HG02938 (cell line): ENCODE data around the gene ARHGAP9.
A peak's percentile ranks its signal among the peaks of the same experiment; 100 is the strongest.

Source experiments
- ATAC-seq: cut with Tn5 transposase; IDR thresholded peaks from one replicate; pipeline ENCODE4 v1.9.1; 2021; ENCODE audit warnings: mild to moderate bottlenecking, moderate library complexity; ENCODE audit not compliant: unreplicated experiment

Gene ARHGAP9

GRCh38 chr12:57479376-57480115, at the start of gene ARHGAP9:
Gene ARHGAP9, minus strand, starts transcription at chr12:57479866. Its CDS starts 460 bp downstream, at chr12:57479406.
- peak; percentile 45 for ATAC-seq

GRCh38 chr12:57528831-57529555, 49.3 kb upstream of the ARHGAP9 start:
- ATAC-seq, result no peak

DNA sequence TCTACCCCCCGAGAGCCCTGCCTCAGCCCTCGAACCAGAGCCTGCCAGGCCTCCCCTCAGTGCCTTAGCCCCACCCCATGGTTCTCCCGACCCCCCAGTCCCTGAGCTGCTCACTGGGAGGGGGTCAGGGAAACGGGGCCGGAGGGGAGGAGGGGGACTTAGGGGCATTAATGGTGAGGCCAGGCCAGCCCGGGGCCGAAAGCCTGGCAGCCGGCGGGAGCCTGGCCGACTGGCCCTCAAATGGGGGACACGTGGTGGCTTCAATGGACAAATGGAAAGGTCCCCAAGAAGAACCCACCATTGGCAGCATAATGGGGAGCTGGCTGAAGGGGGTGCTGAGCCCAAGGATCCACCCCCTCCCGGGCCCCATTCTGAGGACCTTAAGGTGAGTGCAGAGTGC, 48.5 kb upstream of the ARHGAP9 start:
- ATAC-seq, result no peak

DNA sequence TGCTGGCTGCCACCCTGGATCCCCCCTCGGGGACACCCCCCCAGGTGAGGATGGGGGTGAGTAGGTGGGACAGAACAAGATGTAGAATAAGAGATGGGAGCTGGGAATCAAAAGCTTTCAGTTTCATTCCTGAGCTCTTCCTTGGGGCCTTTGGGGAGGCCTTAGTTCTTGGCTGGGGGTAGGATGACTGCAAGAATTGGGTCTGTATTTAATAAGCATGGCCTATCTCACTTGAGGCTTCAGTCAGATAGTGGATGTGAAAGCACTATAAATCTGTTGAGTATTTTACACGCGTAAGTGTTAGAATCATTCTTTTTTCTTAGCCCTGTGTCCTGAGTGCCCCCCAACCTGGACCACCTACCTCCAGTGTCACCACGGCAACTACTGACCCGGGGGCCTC, 47.5 kb upstream of the ARHGAP9 start:
- ATAC-seq, result no peak

GRCh38 chr12:57526477-57527126, 46.9 kb upstream of the ARHGAP9 start:
- ATAC-seq, result no peak

GRCh38 chr12:57525615-57526383, 46.1 kb upstream of the ARHGAP9 start:
- ATAC-seq, result no peak

GRCh38 chr12:57524814-57525614, 45.3 kb upstream of the ARHGAP9 start:
- no peak for ATAC-seq

DNA sequence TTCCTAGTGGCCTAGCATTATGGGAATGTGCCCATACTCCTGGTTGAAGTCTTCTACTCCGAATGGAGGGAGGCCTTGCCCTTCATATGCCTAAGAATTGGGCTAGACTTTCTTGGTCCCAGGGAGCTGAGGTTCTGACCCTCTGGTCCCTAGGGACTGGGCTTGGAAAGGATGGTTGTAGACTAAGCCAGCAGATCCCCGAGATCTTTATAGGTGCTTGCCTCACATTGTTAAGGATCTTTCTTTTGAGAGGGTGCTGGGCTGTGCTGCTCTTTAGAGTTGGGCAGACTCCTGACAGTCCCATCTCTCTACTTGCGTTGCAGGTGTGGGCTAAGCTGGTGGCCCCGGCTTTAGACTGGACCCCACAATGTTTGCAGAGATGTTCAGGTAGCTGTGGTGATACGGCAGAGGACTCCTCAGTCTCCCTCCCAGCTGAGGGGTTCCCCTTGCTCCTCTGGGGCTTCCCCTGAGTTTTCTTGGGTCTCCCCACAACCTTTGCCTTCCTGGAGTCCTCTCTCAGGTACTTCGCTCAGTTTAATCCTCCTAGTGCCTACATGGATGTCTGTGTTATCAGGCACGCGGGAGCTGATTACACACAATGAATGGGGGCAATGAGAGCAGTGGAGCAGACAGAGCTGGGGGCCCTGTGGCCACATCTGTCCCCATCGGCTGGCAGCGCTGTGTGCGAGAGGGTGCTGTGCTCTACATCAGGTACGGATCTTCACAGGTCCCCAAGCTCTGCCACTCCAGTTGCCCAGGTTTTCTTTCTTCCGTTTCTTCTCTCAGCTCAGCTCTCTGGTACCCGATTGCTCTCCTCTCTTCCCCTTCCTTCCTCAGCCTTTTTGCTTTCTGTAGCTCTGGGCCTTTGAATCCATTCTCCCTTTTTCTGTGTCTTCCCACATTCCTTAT, 44.3 kb upstream of the ARHGAP9 start:
- no peak for ATAC-seq

- ATAC-seq, result no peak
Observed at GRCh38 chr12:57522887-57523705, 43.4 kb upstream of the ARHGAP9 start.

GRCh38 chr12:57522011-57522886, 42.6 kb upstream of the ARHGAP9 start, which contains the start of gene MBD6:
Gene MBD6, plus strand, starts transcription at chr12:57522824. Its CDS starts 1,480 bp downstream, at chr12:57524304.
- peak; percentile 41 for ATAC-seq

GRCh38 chr12:57521525-57522010, 41.9 kb upstream of the ARHGAP9 start:
- no peak for ATAC-seq

GRCh38 chr12:57520053-57520818, 40.6 kb upstream of the ARHGAP9 start, which contains the start of gene DDIT3:
Gene DDIT3, minus strand, starts transcription at chr12:57520514. Its CDS starts 3,108 bp downstream, at chr12:57517406.
- peak; percentile 68 for ATAC-seq

DNA sequence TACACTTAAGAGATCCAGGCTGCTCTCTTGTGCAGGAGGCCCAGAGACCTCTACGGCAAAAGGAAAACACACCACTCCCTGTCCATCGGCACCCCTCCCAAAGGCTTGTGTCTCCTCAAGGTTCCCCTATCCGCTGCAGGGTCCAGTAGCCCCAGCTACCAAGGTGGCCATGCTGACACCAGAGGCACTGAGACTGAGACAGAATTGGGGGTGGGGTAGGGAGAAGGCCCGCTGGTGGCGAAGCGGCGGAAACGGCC, 40.1 kb upstream of the ARHGAP9 start:
- peak; percentile 1 for ATAC-seq

- ATAC-seq, result no peak
Observed at GRCh38 chr12:57518920-57519795, 39.5 kb upstream of the ARHGAP9 start.

GRCh38 chr12:57518176-57518919, 38.7 kb upstream of the ARHGAP9 start:
- ATAC-seq, result no peak
